Colonic mucosa (tissue), 4 donors: ENCODE measurements around the gene PALM3. TPM values are rescaled to one million over a fixed set of nuclear protein-coding genes. Genes with fewer than 3 reads are reported as not detected.

ENCODE experiments used
- DNase-seq: peaks from one replicate; pipeline ENCODE4 v3.0.0-alpha.2; 2020
- H3K27ac ChIP-seq: fragments of 200-600 bp; one replicate; pipeline ENCODE4 v1.8.0; 2021
- H3K27me3 ChIP-seq: fragments of 200-600 bp; one replicate; pipeline ENCODE4 v1.8.0; 2021
- H3K36me3 ChIP-seq: fragments of 200-600 bp; one replicate; pipeline ENCODE4 v1.8.0; 2021
- H3K4me1 ChIP-seq: fragments of 200-600 bp; one replicate; pipeline ENCODE4 v1.8.0; 2021; ENCODE audit warnings: mild to moderate bottlenecking
- H3K4me3 ChIP-seq: fragments of 200-600 bp; one replicate; pipeline ENCODE4 v1.8.0; 2021
- H3K9ac ChIP-seq, 2 donors: one replicate each; pipeline ENCODE4 v1.7.0; 2013; ENCODE audit warnings: control low read depth in 2 of 2, low read depth in 2 of 2, low read length in 2 of 2
- H3K9me3 ChIP-seq: fragments of 200-600 bp; one replicate; pipeline ENCODE4 v1.8.0; 2021
- CTCF ChIP-seq: fragments of 200-600 bp; IDR thresholded peaks from one replicate; pipeline ENCODE4 v1.8.0; 2022; ENCODE audit warnings: antibody characterized with exemption, mild to moderate bottlenecking
- intact Hi-C: fragments of 100-400 bp; cut with DNase I; formaldehyde crosslinking; loops from one replicate; pipeline ENCODE4 v1.14.1; 2022
- total RNA-seq, 2 donors: library from RNA; stranded (reverse); fragmentation: NEBNext Ultra II Directional in 1 of 2; extraction: Animal tissue kit (Norgen Biotek cat#: 25700) in 1 of 2; gene quantifications; one replicate each; pipeline ENCODE4 v1.2.1, GENCODE V29; 2021
- donor health status: healthy.
- donor health status: DM: no; HTN: no; CAD: no.
- donor health status: DM: no; HTN: no; CAD: no.

Gene PALM3
- total RNA-seq, 2 donors from 2014 or later, result 0.37 to 1.6 TPM

GRCh38 chr19:14106840-14107239 is 45.0 kb upstream of the PALM3 start:
- no peak for DNase-seq
- no peak overlapping the region for H3K9ac ChIP-seq
- H3K4me1 ChIP-seq, result no peaks in the 10 kb centered on the region
- intact Hi-C loops, result no loop called here
- H3K4me3 ChIP-seq, result no peak overlapping the region
- H3K27me3 ChIP-seq, result no peaks in the 10 kb centered on the region
- no peak for TF ChIP-seq CTCF
- H3K36me3 ChIP-seq, result no peaks in the 10 kb centered on the region
- no peak overlapping the region for H3K27ac ChIP-seq
- H3K9me3 ChIP-seq, result no peaks in the 10 kb centered on the region

GRCh38 chr19:14105680-14106079 is 43.8 kb upstream of the PALM3 start:
- Histone ChIP-seq H3K9ac (no peak overlapping the region), H3K4me3 (no peak overlapping the region), H3K9me3 (no peaks in the 10 kb centered on the region), H3K27ac (peak overlapping the region; percentile 53), H3K36me3 (no peaks in the 10 kb centered on the region), H3K27me3 (no peaks in the 10 kb centered on the region), H3K4me1 (no peaks in the 10 kb centered on the region)
- no peak for TF ChIP-seq CTCF
- intact Hi-C loops, result no loop called here
- no peak for DNase-seq

GRCh38 chr19:14103310-14103709 is 41.4 kb upstream of the PALM3 start:
- Histone ChIP-seq H3K4me3 (no peak overlapping the region), H3K4me1 (no peaks in the 10 kb centered on the region), H3K9ac (no peak overlapping the region), H3K27ac (no peak overlapping the region), H3K36me3 (no peaks in the 10 kb centered on the region), H3K27me3 (no peaks in the 10 kb centered on the region), H3K9me3 (no peaks in the 10 kb centered on the region)
- intact Hi-C loops, result no loop called here
- no peak for TF ChIP-seq CTCF
- no peak for DNase-seq

GRCh38 chr19:14102756-14103155 is 40.9 kb upstream of the PALM3 start:
- H3K4me3 ChIP-seq, result no peak overlapping the region
- DNase-seq, result no peak
- TF ChIP-seq CTCF, result no peak
- H3K36me3 ChIP-seq, result no peaks in the 10 kb centered on the region
- intact Hi-C loops, result no loop called here
- H3K9ac ChIP-seq, result no peak overlapping the region
- H3K9me3 ChIP-seq, result no peaks in the 10 kb centered on the region
- H3K4me1 ChIP-seq, result no peaks in the 10 kb centered on the region
- H3K27ac ChIP-seq, result no peak overlapping the region
- no peaks in the 10 kb centered on the region for H3K27me3 ChIP-seq

- H3K36me3 ChIP-seq, result no peaks in the 10 kb centered on the region
- DNase-seq, result no peak
- H3K9ac ChIP-seq, result no peak overlapping the region
- no peak for TF ChIP-seq CTCF
- no peaks in the 10 kb centered on the region for H3K4me1 ChIP-seq
- no peaks in the 10 kb centered on the region for H3K9me3 ChIP-seq
- H3K27ac ChIP-seq, result no peak overlapping the region
- H3K27me3 ChIP-seq, result no peaks in the 10 kb centered on the region
- intact Hi-C loops, result no loop called here
- no peak overlapping the region for H3K4me3 ChIP-seq
These were observed 40.3 kb upstream of the PALM3 start for GRCh38 chr19:14102102-14102696.
